Measurements from ENCODE around the gene NUTM2B.
"Not testable (repeated sequence)": the region's sequence is repeated elsewhere in the genome, so short reads cannot be mapped to it uniquely, and the experiment has no call there.

DNA sequence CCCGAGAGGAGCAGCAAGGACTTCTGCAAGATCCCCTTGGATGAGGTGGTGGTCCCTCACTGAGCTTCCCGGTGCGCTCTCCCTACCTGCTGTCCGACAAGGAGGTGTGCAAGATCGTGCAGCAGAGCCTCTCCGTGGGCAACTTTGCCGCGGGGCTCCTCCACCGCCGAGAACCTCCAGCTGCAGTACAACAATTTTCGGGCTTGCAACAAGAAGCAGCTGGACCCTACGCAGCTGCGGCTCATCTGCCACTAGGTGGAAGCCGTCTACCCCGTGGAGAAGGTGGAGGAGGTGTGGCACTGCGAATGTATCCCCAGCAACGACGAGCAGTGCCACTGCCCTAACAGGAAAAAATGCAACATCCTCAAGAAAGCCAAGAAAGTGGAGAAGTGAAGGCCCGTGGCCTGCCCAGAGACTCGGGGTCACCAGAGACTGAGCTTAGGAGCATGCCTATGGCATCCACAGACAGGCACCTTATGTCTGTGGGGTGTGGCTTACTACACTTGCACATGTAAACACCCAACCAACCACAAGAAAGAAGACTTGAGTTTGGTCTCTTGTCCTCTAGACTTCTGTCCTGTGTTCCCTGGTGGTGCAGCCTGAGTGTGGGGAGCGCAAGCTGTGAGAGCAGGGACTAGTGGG is 17.9 kb upstream of the NUTM2B start:
- TF ChIP-seq, protein P1, sequence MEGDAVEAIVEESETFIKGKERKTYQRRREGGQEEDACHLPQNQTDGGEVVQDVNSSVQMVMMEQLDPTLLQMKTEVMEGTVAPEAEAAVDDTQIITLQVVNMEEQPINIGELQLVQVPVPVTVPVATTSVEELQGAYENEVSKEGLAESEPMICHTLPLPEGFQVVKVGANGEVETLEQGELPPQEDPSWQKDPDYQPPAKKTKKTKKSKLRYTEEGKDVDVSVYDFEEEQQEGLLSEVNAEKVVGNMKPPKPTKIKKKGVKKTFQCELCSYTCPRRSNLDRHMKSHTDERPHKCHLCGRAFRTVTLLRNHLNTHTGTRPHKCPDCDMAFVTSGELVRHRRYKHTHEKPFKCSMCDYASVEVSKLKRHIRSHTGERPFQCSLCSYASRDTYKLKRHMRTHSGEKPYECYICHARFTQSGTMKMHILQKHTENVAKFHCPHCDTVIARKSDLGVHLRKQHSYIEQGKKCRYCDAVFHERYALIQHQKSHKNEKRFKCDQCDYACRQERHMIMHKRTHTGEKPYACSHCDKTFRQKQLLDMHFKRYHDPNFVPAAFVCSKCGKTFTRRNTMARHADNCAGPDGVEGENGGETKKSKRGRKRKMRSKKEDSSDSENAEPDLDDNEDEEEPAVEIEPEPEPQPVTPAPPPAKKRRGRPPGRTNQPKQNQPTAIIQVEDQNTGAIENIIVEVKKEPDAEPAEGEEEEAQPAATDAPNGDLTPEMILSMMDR (conservative IDR thresholded peaks at IDR 0.05), result not testable (repeated sequence)
- not testable (repeated sequence) for TF ChIP-seq EZH2 (IDR thresholded peaks at IDR 0.05; ENCODE audit: low read depth)
